Measurements from ENCODE around the gene XPO5. TPM values are rescaled to one million over a fixed set of nuclear protein-coding genes. Genes with fewer than 3 reads are reported as not detected.
A peak's percentile ranks its signal among the peaks of the same experiment; 100 is the strongest.

The XPO5 gene
- total and polyA plus RNA-seq, 9 of the 15 experiments (the other 6 are each of a cell fraction or from before 2014, with no cell fraction given): 36.0 to 170 (median 99.1) TPM

GRCh38 chr6:43517505-43518357 is 58.1 kb downstream of the XPO5 start (continued):
- TF ChIP-seq ZBTB12 (CRISPR knock-in tag; IDR thresholded peaks at IDR 0.05) (no peak), XRCC3 (IDR thresholded peaks at IDR 0.05) (no peak), IRF1 (CRISPR knock-in tag; IDR thresholded peaks at IDR 0.05; ENCODE audit: borderline replicate concordance) (no peak), SNIP1 (IDR thresholded peaks at IDR 0.05; ENCODE audit: low read depth) (peak; percentile 10; the same call in 1 of the 2 replicates), ZNF586 (CRISPR knock-in tag; conservative IDR thresholded peaks at IDR 0.05) (no peak), ZNF445 (CRISPR knock-in tag; IDR thresholded peaks at IDR 0.05; ENCODE audit: low read depth) (no peak), NEUROD1 (IDR thresholded peaks at IDR 0.05; ENCODE audit: borderline replicate concordance, low read depth, low read length, partially characterized antibody) (no peak), RBBP5 (IDR thresholded peaks at IDR 0.05; ENCODE audit: borderline replicate concordance, insufficient read depth, low read length, poor library complexity, severe bottlenecking) (no peak), ZNF316 (IDR thresholded peaks at IDR 0.05) (no peak), FOS (IDR thresholded peaks at IDR 0.05; ENCODE audit: extremely low read depth, insufficient read length) (no peak), PHF21A (IDR thresholded peaks at IDR 0.05; ENCODE audit: borderline replicate concordance, low read depth) (no peak), ZNF57 (CRISPR knock-in tag; IDR thresholded peaks at IDR 0.05) (no peak), ETV6 (IDR thresholded peaks at IDR 0.05; ENCODE audit: borderline replicate concordance in 1 of 2, low read depth in 2 of 2, low read length in 1 of 2) (no peak), ETV6 (CRISPR knock-in tag; IDR thresholded peaks at IDR 0.05; ENCODE audit: borderline replicate concordance) (0 out of 2 replicates have a peak, but pooled peaks have one; percentile 48), FIP1L1 (IDR thresholded peaks at IDR 0.05; ENCODE audit: low read depth, low read length, poor library complexity, severe bottlenecking) (no peak), BRD4 (IDR thresholded peaks at IDR 0.05) (peak; percentile 8; the same call in 1 of the 2 replicates), USF1 (CRISPR knock-in tag; IDR thresholded peaks at IDR 0.05) (no peak), TBL1XR1 (IDR thresholded peaks at IDR 0.05; ENCODE audit: low read length in 2 of 2) (0 out of 4 replicates have a peak, but pooled peaks of 1 of the 2 experiments have one; percentile 6), KLF10 (CRISPR knock-in tag; IDR thresholded peaks at IDR 0.05) (no peak), KAT7 (CRISPR knock-in tag; IDR thresholded peaks at IDR 0.05; ENCODE audit: borderline replicate concordance) (0 out of 2 replicates have a peak, but pooled peaks have one; percentile 53), ASH1L (IDR thresholded peaks at IDR 0.05; ENCODE audit: borderline replicate concordance, low read depth, partially characterized antibody) (peak; percentile 37)
- TF ChIP-seq, protein P1, sequence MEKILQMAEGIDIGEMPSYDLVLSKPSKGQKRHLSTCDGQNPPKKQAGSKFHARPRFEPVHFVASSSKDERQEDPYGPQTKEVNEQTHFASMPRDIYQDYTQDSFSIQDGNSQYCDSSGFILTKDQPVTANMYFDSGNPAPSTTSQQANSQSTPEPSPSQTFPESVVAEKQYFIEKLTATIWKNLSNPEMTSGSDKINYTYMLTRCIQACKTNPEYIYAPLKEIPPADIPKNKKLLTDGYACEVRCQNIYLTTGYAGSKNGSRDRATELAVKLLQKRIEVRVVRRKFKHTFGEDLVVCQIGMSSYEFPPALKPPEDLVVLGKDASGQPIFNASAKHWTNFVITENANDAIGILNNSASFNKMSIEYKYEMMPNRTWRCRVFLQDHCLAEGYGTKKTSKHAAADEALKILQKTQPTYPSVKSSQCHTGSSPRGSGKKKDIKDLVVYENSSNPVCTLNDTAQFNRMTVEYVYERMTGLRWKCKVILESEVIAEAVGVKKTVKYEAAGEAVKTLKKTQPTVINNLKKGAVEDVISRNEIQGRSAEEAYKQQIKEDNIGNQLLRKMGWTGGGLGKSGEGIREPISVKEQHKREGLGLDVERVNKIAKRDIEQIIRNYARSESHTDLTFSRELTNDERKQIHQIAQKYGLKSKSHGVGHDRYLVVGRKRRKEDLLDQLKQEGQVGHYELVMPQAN (IDR thresholded peaks at IDR 0.05; ENCODE audit: borderline replicate concordance): peak; percentile 41; the same call in 1 of the 2 replicates
